ENCODE measurements around the gene NCOR1. TPM values are rescaled to one million over a fixed set of nuclear protein-coding genes. Genes with fewer than 3 reads are reported as not detected.
"Not testable (repeated sequence)": the region's sequence is repeated elsewhere in the genome, so short reads cannot be mapped to it uniquely, and the experiment has no call there.

The NCOR1 gene
- total RNA-seq, 1 donor from 2014 or later = 205 TPM

DNA sequence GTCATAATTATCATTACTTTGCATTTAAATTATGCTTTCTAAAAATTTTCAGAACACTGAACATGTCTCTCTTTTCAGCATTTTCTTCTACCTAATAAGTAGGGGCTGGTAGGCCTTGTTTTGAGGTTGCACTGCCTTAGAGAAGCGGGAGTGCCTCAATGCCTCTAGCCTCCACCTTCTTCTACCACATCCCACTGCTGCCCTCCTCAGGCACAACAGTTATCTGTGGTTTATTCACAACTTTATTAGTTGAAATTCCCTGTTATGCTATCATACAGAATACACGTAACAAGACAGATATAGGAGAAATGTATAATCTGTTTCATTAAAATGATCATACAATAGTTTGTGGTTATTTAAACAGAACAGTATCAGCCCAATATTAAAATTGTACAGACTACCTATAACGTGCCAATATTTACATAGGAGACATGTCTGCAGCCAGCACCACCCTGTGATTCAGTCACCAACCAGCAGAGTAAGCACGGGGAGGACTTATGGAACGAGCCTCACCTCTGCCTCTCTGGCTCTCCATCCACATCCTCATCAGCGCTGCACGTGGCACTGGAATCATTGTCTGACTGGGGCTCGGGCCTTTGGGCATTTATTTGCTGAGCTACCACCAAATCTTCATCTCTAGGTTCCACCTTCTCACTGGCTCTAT, 114.5 kb downstream of the NCOR1 start:
- no peak for DNase-seq (ENCODE audit: low spot score)

DNA sequence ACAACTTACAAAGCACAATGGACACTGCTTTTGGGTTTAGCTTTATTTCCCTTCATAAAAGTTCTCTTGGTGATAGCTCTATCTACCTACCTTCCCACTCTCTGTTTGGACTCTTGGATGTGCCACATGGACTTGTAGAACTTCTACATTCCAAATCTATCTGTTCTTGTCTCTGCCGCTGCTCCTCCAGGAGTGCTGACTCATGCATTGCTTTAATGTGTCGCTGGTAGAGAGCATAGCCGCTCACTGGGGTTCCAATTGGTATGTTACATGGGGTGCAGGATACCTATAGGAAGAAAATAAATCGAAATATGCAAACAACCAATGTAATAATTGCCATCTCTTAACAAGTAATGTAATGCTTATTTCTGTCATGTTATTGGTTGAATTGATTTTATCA, 123.6 kb downstream of the NCOR1 start:
- no peak for DNase-seq (ENCODE audit: low spot score)

DNA sequence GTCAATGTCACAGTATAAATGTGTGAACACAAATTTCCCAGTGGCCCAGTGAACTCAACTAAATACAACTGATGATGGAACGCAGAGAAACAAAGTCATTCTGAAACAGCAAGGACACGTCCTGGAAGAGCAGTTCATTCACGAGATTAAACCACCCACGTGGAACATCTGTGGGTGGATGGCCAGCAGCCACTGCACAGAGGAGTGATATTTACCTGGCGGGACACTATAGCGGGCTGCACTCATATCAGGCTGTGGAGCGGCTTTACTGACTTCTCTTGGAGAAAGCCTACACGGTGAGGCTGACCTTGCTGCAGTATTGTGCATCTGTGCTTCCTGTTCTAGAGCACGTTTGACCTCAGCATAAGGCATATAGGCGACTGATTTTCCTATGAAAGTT, 128.4 kb downstream of the NCOR1 start:
- no peak for DNase-seq (ENCODE audit: low spot score)

DNA sequence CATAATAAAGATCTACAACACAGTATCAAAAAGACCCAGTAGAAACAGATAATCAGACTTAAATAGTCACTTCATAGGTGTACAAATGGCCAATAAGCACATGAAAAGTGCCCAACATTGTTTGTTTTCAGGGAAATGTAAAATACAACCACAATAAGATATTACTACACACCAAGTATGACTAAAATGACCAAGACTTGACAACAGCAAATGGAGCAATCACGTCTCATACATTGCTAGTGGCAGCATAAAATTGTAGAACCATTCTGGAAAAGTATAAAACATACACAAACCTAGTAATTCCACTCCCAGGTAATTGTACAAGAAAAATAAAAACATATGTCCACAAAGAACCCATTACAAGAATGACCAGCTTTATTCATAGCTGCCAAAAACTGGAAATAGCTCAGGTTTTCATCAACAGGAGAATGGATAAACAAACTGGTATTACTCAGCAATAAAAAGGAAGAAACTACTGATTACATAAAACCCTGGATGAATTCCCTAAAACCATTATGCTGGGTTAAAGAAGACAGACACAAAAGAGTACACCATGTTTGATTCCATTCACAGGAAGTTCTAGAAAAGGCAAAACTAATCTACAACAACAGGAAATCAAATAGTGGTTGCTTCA, 130.2 kb downstream of the NCOR1 start:
- no peak for DNase-seq (ENCODE audit: low spot score)

DNA sequence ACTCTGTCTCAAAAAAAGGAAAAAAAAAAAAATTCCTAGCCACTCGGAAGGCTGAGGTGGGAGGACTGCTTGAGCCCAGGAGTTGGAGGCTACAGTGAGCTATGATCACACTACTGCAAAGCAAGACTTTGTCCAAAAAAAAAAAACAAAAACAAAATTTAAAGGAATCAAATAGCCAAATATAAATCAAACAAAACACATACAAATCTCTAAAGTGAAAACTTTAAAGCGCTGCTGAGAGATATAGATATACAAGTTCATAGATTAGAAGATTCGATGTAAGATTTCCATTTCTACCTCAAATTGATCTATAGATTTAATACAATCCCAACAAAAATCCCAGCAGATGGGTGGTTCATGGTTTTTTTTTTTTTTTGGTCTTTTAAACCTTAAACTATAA, 132.1 kb downstream of the NCOR1 start:
- DNase-seq (ENCODE audit: low spot score) = no peak

DNA sequence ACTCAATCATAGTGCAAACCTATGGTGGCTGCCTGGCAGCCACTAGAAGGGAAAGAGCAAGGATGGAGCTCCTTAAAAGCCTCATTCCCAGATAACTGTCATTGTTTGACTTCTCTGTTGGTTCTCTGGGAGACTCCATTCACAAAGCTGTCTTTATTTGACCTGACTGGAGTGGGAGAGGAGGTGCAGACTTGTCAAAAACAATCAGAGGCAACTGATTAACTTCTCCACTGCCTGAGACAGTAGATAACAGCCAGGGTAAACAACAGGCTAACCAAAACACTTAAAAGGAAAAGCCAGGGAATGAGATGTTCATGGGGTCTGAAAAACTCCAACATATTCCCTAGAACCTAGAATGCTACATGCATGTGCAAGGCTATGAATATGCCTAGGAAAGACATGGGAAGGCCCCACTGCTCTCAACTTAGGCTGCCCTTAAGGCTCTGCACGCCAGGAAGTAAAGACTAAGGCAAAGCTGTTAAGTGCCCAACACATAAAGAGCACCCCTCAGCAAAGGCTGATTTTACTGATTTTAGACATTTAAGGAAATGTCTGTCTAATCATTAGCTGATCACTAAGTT, 133.7 kb downstream of the NCOR1 start:
- DNase-seq (ENCODE audit: low spot score) = no peak

DNA sequence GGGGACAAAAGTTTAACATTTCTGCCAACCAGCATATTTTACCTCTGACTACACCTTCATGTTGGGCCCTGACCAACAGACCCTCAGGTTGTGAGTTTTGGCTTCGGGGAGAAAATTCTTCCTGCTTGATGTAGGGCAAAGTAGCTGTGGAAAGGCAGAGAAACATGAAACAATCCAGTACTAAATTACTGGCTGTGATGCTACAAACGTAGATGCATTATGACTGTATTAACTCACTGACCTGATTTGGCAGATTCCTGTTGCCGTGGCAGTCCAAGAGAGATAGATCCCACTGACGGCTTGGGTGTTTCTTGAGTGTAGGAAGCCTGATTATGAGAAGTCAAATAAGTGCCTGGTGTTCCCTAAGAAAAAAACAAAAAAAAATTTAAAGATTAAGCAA, 135.0 kb downstream of the NCOR1 start:
- DNase-seq (ENCODE audit: low spot score) = no peak

DNA sequence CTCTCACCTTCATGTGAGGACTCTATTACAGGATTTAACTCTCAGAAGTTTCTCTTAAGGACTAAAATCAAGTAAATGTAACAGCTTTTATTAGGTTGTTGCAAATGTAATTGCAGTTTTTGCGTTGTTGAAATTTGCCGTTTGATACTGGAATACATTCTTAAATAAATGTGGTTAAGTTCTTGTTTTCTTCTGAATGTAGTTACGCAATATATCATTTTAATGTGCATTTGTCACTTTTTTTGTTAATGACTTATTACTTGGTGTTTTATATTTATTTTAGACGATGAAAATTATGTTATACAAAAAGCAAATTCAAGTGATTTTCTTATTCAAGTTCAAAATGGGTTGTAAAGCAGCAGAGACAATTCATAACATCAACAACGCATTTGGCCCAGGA, 139.4 kb downstream of the NCOR1 start:
- no peak for DNase-seq (ENCODE audit: low spot score)

DNA sequence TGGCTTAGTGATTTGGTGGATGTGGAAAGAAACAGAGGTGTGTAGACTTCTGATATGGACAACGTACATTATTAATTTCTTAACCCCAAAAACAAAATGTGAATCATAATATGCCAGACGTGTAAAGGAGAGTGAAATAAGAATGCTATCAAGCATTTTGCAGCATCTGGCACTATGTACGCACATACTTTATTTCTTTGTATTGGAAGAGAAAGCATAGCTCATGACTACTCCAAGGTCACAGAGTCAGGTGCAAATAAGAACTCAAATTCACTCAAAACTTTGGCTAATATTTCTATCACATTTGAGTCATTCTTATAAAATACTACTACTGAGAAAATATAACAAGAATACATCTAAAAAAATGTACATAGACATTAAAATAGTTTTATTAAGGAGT, 140.9 kb downstream of the NCOR1 start:
- no peak for DNase-seq (ENCODE audit: low spot score)

DNA sequence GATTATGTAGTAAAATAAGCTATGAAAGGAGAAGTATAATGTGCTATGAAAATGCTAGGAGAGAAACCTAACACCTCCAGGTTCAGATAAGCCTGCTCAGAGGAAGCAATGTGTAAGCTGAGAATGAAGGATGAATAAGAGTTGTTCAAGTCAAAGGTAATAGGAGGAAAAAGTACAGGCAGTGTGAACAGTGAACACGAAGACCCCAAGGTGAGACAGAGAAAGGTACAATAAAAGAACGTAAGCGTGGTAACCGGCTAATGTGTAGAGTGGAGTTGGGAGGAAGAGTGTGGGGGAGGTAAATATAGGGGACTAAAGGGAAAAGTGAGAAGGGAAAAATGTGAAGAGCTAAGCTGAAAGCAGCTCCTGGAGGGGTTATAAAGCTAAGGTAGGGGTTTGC, 141.5 kb downstream of the NCOR1 start:
- DNase-seq (ENCODE audit: low spot score) = no peak

DNA sequence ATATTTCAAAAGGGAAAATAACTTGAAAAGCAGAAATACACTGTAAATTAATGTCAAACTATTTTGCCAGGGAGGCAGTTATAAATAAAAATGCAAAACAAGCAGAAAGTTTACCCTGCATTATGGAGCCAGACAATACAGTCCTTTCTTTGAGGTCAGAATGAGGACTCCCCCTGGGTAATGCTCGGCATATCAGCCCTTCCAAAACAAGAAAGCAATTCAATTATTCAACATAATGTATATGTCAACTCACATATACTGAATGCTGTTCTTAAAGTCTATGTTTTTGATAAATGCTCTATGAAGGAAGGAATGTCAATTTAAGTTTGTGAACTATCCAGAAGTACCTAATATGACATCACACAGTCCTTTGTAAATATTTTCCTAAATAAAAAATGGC, 143.3 kb downstream of the NCOR1 start:
- no peak for DNase-seq (ENCODE audit: low spot score)

DNA sequence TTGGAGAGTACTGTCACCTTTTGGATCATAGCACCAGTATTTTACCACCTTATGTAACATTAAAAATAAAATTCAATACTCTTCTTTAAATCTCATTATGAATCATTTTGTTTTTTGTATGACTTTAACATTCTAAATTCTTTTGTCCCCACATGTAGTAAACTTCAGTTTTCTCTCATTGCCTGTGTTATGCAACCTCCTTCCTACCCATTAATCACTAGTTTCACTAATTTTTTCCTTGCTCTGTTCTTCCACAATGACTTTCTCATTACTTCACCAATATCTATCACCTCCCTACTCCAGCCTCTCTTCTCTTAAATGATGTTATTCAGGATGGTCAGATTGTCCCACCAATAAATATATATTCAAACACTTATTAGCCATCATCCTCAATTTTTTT, 147.0 kb downstream of the NCOR1 start:
- no peak for DNase-seq (ENCODE audit: low spot score)

DNA sequence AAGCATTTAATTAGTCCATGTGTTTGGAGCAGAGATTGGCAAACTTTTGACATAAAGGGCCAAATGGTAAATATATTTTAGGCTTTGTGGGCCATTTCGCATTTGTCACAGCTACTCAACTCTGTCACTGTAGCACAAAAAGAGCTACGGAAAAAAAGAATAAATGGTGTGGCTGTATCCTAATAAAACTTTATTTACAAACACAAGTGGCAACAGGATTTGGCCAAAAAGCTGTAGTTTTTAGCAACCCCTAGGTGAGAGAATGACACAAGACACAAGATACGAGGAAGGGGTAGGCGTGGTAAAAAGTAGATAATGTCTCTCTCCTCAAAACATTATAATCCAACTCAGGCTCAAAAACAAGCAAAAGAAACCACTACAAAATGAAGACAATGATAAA, 149.2 kb downstream of the NCOR1 start:
- no peak for DNase-seq (ENCODE audit: low spot score)

DNA sequence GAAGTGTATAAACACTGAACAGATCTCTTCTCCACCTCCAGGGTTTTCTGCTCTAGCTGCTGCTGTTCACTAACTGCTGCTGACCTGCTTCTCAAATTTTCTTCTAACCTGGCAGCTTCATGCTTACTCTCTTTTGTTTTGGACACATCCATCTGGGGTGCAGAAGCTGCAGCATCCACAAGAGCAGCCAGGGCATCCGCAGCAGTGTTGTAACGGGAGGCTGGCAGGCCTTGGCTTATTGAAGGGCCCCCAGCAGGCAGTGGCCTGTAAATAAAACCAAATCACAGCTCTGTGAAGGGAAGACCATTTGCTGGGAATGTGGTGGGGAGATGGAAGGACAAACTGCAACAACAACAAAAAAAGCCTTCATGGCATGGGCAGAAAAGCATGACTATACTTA, 153.7 kb downstream of the NCOR1 start:
- no peak for DNase-seq (ENCODE audit: low spot score)

DNA sequence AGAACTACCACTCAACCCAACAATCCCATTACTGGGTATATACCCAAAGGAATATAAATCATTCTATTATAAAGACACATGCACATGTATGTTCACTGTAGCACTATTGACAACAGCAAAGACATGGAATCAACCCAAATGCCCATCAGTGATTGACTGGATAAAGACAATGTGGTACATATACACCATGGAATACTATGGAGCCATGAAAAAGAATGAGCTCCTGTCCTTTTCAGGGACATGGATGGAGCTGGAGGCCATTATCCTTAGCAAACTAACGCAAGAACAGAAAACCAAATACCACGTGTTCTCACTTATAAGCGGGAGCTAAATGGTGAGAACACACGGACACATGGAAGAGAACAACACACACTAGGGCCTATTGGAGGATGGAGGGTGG, 160.2 kb downstream of the NCOR1 start:
- not testable (repeated sequence) for DNase-seq (ENCODE audit: low spot score)

DNA sequence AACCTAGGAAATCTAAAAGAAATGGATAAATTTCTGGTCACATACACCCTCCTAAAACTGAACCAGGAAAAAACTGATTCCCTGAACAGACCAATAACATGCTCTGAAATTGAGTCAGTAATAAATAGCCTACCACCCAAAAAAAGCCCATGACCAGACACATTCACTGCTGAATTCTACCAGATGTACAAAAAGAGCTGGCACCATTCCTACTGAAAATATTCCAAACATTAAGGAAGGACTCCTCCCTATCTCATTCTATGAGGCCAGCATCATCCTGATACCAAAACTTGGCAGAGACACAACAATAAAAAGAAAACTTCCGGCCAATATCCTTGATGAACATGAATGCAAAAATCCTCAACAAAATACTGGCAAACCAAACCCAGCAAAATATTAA, 162.8 kb downstream of the NCOR1 start:
- DNase-seq (ENCODE audit: low spot score) = no peak

DNA sequence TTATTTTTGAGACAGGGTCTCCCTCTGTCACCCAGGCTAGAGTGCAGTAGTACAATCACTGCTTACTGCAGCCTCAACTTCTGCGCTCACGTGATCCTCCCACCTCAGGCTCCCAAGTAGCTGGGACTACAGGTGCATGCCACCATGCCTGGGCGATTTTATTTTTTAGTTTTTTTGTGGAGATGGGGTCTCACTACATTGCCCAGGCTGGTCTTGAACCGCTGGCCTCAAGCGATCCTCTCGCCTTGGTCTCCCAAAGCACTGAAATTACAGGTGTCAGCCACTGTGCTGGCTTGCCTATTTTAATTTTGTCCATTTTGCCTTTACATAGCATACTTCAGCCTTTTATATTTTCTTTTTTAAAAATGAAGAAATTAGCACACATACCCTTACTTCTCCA, 164.5 kb downstream of the NCOR1 start:
- DNase-seq (ENCODE audit: low spot score) = no peak

DNA sequence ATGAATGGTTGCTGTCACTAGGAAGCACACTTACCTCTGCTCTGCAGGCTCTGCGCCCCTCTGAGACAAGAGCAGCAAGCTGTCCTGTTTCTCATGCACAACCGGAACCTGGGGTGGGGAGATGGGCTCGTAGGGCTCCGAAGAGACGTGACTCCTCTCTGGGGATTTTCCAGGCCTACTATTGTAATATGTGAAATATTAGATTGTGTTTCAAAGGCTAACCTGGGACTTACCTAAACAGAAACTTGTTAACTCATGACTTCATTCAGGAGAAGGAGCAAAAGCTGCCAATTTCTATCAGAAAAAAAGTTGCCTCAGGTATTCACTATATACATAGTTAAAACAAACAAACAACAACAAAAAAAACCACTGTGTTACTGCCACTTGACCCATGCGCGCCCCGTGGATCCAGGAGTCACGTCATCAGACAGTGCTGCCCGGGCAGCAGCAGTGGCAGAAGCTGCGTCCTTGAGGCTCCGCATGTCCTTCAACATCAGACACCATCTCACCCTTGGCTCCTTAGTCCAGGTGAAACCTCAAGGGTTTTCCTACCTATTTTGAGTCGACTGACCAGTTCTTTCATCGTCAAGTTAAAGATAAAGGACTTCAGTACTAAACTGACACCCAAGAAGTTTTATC, 166.4 kb downstream of the NCOR1 start:
- DNase-seq (ENCODE audit: low spot score) = no peak

DNA sequence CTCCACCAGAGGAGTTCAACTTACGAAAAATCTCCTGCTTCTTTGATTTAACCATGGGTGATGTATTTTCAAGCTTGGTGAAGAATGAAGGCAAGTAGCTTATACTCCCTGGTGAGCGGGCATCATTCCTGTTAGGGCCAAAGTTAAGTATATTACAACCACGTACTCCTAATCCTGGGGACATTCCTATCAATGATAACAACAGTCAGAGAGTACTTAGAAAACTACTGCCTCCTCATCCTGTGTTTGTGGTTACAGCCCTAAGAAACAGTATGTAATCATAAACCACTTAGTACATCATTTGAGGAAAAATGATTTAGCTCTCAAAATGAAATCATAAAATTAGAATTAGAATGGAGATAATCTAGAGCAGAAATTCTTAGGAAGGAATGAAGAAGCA, 168.4 kb downstream of the NCOR1 start:
- no peak for DNase-seq (ENCODE audit: low spot score)

DNA sequence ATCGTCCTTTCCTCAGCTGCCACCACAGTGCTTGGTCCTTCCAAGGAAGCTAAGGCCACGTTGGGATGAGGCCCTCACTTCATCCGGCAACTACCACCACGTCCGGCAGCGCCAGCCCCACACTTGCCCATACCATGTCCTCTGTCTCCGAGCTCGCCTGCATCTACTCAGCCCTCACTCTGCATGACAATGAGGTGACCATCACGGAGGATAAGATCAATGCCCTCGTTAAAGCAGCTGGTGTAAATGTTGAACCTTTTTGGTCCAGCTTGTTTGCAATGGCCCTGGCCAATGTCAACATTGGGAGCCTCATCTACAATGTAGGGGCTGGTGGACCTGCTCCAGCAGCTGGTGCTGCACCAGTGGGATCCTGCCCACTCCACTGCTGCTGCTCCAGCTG, 170.8 kb downstream of the NCOR1 start:
- DNase-seq (ENCODE audit: low spot score) = no peak

DNA sequence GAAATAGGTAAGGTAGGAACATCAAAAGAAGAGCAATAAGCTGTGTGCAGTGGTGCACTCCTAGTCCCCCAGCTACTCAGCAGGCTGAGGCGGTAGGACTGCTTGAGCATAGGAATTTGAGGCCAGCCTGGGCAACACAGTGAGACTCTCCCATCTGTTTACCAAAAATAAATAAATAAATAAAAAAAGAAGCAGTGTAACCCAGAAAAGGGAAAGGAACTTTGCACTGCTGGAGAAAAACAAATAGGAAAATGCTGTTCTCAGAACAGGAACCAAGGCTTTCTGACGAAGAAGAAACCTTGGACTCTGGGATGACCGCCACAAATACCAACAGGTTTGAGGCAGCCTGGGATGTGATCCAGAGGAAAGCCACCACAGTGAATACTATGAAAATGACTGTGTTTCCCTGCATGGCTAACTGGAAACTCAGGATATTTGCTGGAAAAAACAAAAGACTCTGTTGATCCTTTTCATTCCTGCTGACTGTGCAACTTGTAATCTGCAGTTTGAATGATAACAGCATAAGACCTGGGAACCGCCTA, 174.6 kb downstream of the NCOR1 start:
- no peak for DNase-seq (ENCODE audit: low spot score)

DNA sequence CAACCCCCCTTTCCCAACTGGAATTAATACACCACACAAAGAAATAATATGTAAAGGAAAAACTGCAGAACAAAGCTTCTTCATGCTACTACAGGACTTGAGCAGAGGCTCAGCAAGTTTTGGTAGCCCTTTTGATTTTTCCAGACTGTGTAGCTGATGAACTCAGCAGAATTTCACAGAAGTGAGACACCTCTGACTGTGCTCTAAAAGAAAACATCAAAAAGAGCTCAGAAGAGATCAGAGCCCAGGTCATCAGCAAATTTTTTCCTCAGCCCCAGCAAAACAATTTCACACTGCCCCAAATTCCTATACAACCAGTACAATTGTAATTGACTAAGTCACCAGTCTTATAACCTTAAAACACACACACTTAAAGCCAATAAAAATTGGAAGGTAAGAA, 177.7 kb downstream of the NCOR1 start:
- DNase-seq (ENCODE audit: low spot score) = no peak

DNA sequence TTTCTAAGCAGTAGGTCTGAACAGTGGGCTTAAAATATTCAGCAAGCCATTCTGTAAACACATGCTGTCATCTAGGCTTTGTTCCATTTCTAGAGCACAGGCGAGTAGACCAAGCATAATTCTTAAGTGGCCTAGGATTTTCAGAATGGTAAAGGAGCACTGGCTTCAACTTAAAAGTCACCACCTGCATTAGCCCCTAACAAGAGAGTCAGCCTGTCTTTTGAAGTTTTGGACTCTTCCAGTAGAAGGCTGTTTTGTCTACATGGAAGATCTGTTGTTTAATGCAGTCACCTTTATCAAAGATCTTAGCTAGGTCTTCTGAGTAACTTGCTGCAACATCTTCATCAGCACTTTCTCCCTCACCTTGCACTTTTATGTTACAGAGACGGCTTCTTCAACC, 179.1 kb downstream of the NCOR1 start:
- DNase-seq (ENCODE audit: low spot score) = no peak
